ENCODE data around the gene DCLK2. TPM values are rescaled to one million over a fixed set of nuclear protein-coding genes. Genes with fewer than 3 reads are reported as not detected.

Gene DCLK2
- total RNA-seq, 6 donors from 2014 or later, result 2.1 to 16.8 (median 3.3) TPM

- peaks cover 0 to 14% (median 0%) of the 10 kb centered on the region in 4 donors for H3K36me3 ChIP-seq
- ATAC-seq (ENCODE audit: low FRiP score in 2 of 2), result no peak
- H3K4me1 ChIP-seq, result no peaks in the 10 kb centered on the region
- WGBS, 2 donors, result 89 to 94% methylated on average over 1 of the region's 1 CpG
- no peak overlapping the region for H3K4me3 ChIP-seq
- no peak for DNase-seq
- no peaks in the 10 kb centered on the region for H3K9me3 ChIP-seq
- no peak overlapping the region for H3K27ac ChIP-seq
- no peaks in the 10 kb centered on the region for H3K27me3 ChIP-seq
- TF ChIP-seq POLR2AphosphoS5 (IDR thresholded peaks at IDR 0.05) (no peak), POLR2A (IDR thresholded peaks at IDR 0.05) (no peak), EP300 (IDR thresholded peaks at IDR 0.05) (no peak), CTCF (IDR thresholded peaks at IDR 0.05) (no peak)
Observed at GRCh38 chr4:150268444-150268843, 190.2 kb downstream of the DCLK2 start.

GRCh38 chr4:150278206-150278605 lies 200.0 kb downstream of the DCLK2 start:
- 89 to 100% methylated on average over 1 to 2 of the region's 2 CpGs for WGBS, 2 donors
- H3K4me3 ChIP-seq, result no peak overlapping the region
- H3K36me3 ChIP-seq, result peaks cover 0 to 31% (median 0%) of the 10 kb centered on the region in 4 donors
- DNase-seq (peak in 1 of 2 donors; percentile 14), ATAC-seq (ENCODE audit: low FRiP score in 2 of 2) (no peak)
- H3K27ac ChIP-seq, result no peak overlapping the region
- no peak for TF ChIP-seq POLR2A (IDR thresholded peaks at IDR 0.05)
- TF ChIP-seq POLR2AphosphoS5 (IDR thresholded peaks at IDR 0.05), result no peak
- TF ChIP-seq CTCF (IDR thresholded peaks at IDR 0.05), result no peak
- no peak for TF ChIP-seq EP300 (IDR thresholded peaks at IDR 0.05)
- H3K9me3 ChIP-seq, result peaks cover 0 to 6% (median 0%) of the 10 kb centered on the region in 4 donors
- H3K27me3 ChIP-seq, result no peaks in the 10 kb centered on the region
- no peaks in the 10 kb centered on the region for H3K4me1 ChIP-seq

- Histone ChIP-seq H3K4me3 (no peak overlapping the region), H3K36me3 (peaks cover 0 to 33% (median 0%) of the 10 kb centered on the region in 4 donors), H3K9me3 (peaks cover 0 to 6% (median 0%) of the 10 kb centered on the region in 4 donors), H3K27me3 (no peaks in the 10 kb centered on the region), H3K27ac (no peak overlapping the region), H3K4me1 (no peaks in the 10 kb centered on the region)
- TF ChIP-seq POLR2AphosphoS5 (IDR thresholded peaks at IDR 0.05), result no peak
- no peak for TF ChIP-seq EP300 (IDR thresholded peaks at IDR 0.05)
- no peak for TF ChIP-seq POLR2A (IDR thresholded peaks at IDR 0.05)
- TF ChIP-seq CTCF (IDR thresholded peaks at IDR 0.05), result no peak
- whole genome bisulfite sequencing, 2 donors, result 77 to 81% methylated on average over 9 of the region's 9 CpGs
- no peak for DNase-seq
- peak in 1 of 2 donors; percentile 52 for ATAC-seq (ENCODE audit: low FRiP score in 2 of 2)
Observed at GRCh38 chr4:150280081-150280895, 202.0 kb downstream of the DCLK2 start.

- TF ChIP-seq POLR2AphosphoS5 (IDR thresholded peaks at IDR 0.05) (no peak), EP300 (IDR thresholded peaks at IDR 0.05) (no peak), CTCF (IDR thresholded peaks at IDR 0.05) (no peak), POLR2A (IDR thresholded peaks at IDR 0.05) (no peak)
- Histone ChIP-seq H3K4me3 (no peak overlapping the region), H3K9me3 (peaks cover 0 to 6% (median 0%) of the 10 kb centered on the region in 4 donors), H3K4me1 (no peaks in the 10 kb centered on the region), H3K27ac (no peak overlapping the region), H3K36me3 (peaks cover 0 to 37% (median 0%) of the 10 kb centered on the region in 4 donors), H3K27me3 (no peaks in the 10 kb centered on the region)
- DNase-seq (no peak), ATAC-seq (ENCODE audit: low FRiP score in 2 of 2) (no peak)
- WGBS, 2 donors, result 95 to 97% methylated on average over 8 of the region's 8 CpGs
Observed at GRCh38 chr4:150280975-150281374, 202.7 kb downstream of the DCLK2 start.

Data from upper lobe of left lung (tissue), 6 donors.